Choroid plexus epithelial cell (primary cell): Measurements from ENCODE around the gene LSM7.
A peak's percentile ranks its signal among the peaks of the same experiment; 100 is the strongest.

Experiments used
- DNase-seq: peaks from one replicate; pipeline ENCODE4 v3.0.0-alpha.2; 2010; ENCODE audit warnings: low read depth
- H3K4me3 ChIP-seq: 2 replicates; pipeline ENCODE4 v1.5.1; 2011; ENCODE audit warnings: low read depth, mild to moderate bottlenecking, control low read depth, low read length, moderate library complexity
- CTCF ChIP-seq: conservative IDR thresholded peaks from 2 replicates; pipeline ENCODE4 v1.5.1; 2011; ENCODE audit warnings: low read depth, mild to moderate bottlenecking, control low read depth, inconsistent platforms, low read length, moderate library complexity

Gene LSM7

GRCh38 chr19:2331601-2332246 is 3.3 kb upstream of the LSM7 start:
- no peak overlapping the region for H3K4me3 ChIP-seq
- DNase-seq, result no peak
- TF ChIP-seq CTCF, result no peak

- DNase-seq, result no peak
- no peak for TF ChIP-seq CTCF
- H3K4me3 ChIP-seq, result no peak overlapping the region
These were observed 2.4 kb upstream of the LSM7 start for GRCh38 chr19:2330632-2331284.

GRCh38 chr19:2330255-2330631 is 1.9 kb upstream of the LSM7 start:
- no peak for TF ChIP-seq CTCF
- DNase-seq, result no peak
- no peak overlapping the region for H3K4me3 ChIP-seq

GRCh38 chr19:2329501-2329916 is 1.1 kb upstream of the LSM7 start:
- no peak for DNase-seq
- H3K4me3 ChIP-seq, result peak overlapping the region; percentile 86
- no peak for TF ChIP-seq CTCF

GRCh38 chr19:2329149-2329478 is 728 bp upstream of the LSM7 start:
- H3K4me3 ChIP-seq, result peak overlapping the region; percentile 86
- TF ChIP-seq CTCF, result no peak
- DNase-seq, result no peak

- H3K4me3 ChIP-seq, result peak overlapping the region; percentile 86
- DNase-seq, result peak; percentile 94
- TF ChIP-seq CTCF, result no peak
These were observed 499 bp downstream of the LSM7 start for GRCh38 chr19:2327773-2328400.

GRCh38 chr19:2326699-2327360 is 1.6 kb downstream of the LSM7 start:
- TF ChIP-seq CTCF, result no peak
- no peak for DNase-seq
- no peak overlapping the region for H3K4me3 ChIP-seq
